Measurements from ENCODE around the gene TBX3.

TBX3 gene

DNA sequence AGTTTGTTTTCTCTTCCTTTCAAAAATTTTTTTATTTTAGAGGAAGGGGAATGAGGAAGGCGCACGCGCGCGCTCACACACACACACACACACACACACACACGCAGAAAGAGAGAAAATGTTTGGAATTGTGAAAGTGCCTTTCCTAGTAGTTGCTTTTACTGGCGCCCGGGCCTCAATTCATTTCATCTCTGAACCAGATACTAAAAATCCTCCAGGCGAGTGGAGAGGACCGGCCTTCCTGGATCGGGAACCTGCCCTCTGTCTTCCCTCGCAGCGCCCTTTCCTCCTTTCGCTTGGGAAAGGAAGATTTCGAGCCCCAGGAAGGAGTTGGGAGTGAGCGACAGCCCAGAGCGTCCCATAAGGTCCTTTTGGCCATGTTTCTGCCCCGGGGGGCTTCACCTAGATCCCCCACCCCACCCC, 7.8 kb upstream of the TBX3 start:
- H3K4me3 ChIP-seq (IDR thresholded peaks at IDR 0.05; ENCODE audit: insufficient read depth, low read depth, low read length), result no peak overlapping the region
- no peak overlapping the region for H3K27ac ChIP-seq
- no peaks in the 10 kb centered on the region for H3K27me3 ChIP-seq (ENCODE audit: insufficient read depth, low read depth)

DNA sequence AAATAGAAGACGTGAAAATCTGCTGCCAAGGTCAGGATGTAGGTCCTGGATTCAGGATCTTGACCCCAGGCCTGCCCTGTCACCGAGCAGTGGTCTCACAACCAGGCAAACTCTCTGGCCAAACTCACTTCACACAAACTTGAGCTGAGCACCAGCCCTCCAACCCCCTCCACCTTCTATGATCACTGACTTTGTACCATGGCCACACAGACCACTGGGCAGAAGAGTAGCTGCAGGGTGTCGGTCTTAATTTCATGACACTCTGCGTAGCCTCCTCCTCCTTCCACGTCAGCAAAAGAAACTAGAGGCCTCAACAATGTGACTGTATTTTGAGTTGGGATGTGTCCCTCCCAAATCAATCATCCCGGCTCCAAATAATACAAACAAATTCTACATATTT, 7.2 kb upstream of the TBX3 start:
- Histone ChIP-seq H3K27ac (no peak overlapping the region), H3K79me2 (ENCODE audit: insufficient read depth, low read depth) (no peaks in the 10 kb centered on the region), H3K4me1 (ENCODE audit: low read depth, poor library complexity, severe bottlenecking) (no peaks in the 10 kb centered on the region), H3K27me3 (ENCODE audit: insufficient read depth, low read depth) (no peaks in the 10 kb centered on the region), H3K9ac (no peak overlapping the region), H3K36me3 (ENCODE audit: insufficient read depth) (no peaks in the 10 kb centered on the region), H4K20me1 (ENCODE audit: insufficient read depth) (no peaks in the 10 kb centered on the region), H2AFZ (ENCODE audit: low read depth) (no peak overlapping the region), H3K4me2 (no peak overlapping the region), H3K4me3 (IDR thresholded peaks at IDR 0.05; ENCODE audit: insufficient read depth, low read depth, low read length) (no peak overlapping the region)
- no peak for TF ChIP-seq CTCF (conservative IDR thresholded peaks at IDR 0.05; ENCODE audit: low read depth, low read length)

More for the DNA sequence above, 7.8 kb upstream of the TBX3 start:
- no peak for TF ChIP-seq CTCF (conservative IDR thresholded peaks at IDR 0.05; ENCODE audit: low read depth, low read length)
- Histone ChIP-seq H3K36me3 (ENCODE audit: insufficient read depth) (no peaks in the 10 kb centered on the region), H3K79me2 (ENCODE audit: insufficient read depth, low read depth) (no peaks in the 10 kb centered on the region), H3K9ac (no peak overlapping the region), H3K4me1 (ENCODE audit: low read depth, poor library complexity, severe bottlenecking) (no peaks in the 10 kb centered on the region), H2AFZ (ENCODE audit: low read depth) (no peak overlapping the region), H4K20me1 (ENCODE audit: insufficient read depth) (no peaks in the 10 kb centered on the region), H3K4me2 (no peak overlapping the region)

- H3K27ac ChIP-seq, result no peak overlapping the region
- no peaks in the 10 kb centered on the region for H3K4me1 ChIP-seq (ENCODE audit: low read depth, poor library complexity, severe bottlenecking)
- no peaks in the 10 kb centered on the region for H3K36me3 ChIP-seq (ENCODE audit: insufficient read depth)
- no peak overlapping the region for H3K4me3 ChIP-seq (IDR thresholded peaks at IDR 0.05; ENCODE audit: insufficient read depth, low read depth, low read length)
- no peak overlapping the region for H2AFZ ChIP-seq (ENCODE audit: low read depth)
- H3K79me2 ChIP-seq (ENCODE audit: insufficient read depth, low read depth), result no peaks in the 10 kb centered on the region
- H3K4me2 ChIP-seq, result no peak overlapping the region
- no peaks in the 10 kb centered on the region for H4K20me1 ChIP-seq (ENCODE audit: insufficient read depth)
- no peak for TF ChIP-seq CTCF (conservative IDR thresholded peaks at IDR 0.05; ENCODE audit: low read depth, low read length)
- H3K9ac ChIP-seq, result no peak overlapping the region
- H3K27me3 ChIP-seq (ENCODE audit: insufficient read depth, low read depth), result no peaks in the 10 kb centered on the region
Observed at GRCh38 chr12:114690267-114691135, 6.5 kb upstream of the TBX3 start.

DNA sequence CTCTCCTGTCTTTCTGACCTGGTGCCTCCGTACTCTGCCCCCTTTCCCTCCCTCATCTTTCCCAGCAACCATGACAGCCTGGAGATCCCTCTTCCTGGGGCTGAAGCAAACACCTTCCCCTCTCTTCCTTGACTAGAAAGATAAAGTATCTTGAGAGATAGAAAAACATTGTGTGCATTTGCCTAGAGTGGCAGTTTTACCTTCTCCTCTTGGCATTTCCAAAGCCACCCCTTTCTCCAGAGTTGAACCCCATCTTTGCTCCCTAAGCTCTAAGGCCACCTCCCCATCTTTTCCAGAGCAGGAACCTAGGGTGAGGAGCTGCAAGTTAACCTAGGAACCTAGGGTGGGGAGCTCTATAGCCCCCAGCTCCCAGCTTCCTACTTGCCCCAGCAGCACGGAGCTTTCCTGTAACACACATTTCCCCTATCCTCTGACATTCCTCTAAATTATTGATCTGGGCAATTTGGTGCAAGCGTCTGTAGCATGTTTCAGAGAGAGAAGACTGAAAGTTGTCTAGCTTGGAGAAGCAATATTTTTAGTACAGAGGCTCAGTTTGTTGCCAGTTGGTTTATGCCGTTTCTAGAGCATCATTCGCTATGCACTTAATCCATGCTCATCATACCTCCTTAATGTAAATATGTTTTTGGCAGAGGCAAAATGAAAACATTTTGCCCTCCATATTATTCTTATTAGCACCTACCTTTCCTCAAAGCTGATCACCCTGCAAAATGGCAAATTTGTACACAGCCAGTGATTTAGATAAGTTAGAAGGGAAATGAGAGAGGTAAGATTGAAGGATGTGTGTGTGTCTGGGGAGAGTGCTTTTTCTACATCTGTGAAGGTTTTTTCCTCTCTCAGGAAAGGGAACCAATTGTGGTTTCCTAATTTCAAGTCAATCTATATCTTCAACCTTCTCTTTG, 5.4 kb upstream of the TBX3 start:
- Histone ChIP-seq H3K4me1 (ENCODE audit: low read depth, poor library complexity, severe bottlenecking) (no peaks in the 10 kb centered on the region), H4K20me1 (ENCODE audit: insufficient read depth) (no peaks in the 10 kb centered on the region), H3K9ac (no peak overlapping the region), H3K4me2 (no peak overlapping the region), H2AFZ (ENCODE audit: low read depth) (no peak overlapping the region), H3K79me2 (ENCODE audit: insufficient read depth, low read depth) (no peaks in the 10 kb centered on the region), H3K27ac (no peak overlapping the region), H3K27me3 (ENCODE audit: insufficient read depth, low read depth) (no peaks in the 10 kb centered on the region), H3K4me3 (IDR thresholded peaks at IDR 0.05; ENCODE audit: insufficient read depth, low read depth, low read length) (no peak overlapping the region), H3K36me3 (ENCODE audit: insufficient read depth) (no peaks in the 10 kb centered on the region)
- no peak for TF ChIP-seq CTCF (conservative IDR thresholded peaks at IDR 0.05; ENCODE audit: low read depth, low read length)

Data from KMS-11 (cell line).